Measurements from ENCODE around the gene HPCAL1.

HPCAL1 gene

DNA sequence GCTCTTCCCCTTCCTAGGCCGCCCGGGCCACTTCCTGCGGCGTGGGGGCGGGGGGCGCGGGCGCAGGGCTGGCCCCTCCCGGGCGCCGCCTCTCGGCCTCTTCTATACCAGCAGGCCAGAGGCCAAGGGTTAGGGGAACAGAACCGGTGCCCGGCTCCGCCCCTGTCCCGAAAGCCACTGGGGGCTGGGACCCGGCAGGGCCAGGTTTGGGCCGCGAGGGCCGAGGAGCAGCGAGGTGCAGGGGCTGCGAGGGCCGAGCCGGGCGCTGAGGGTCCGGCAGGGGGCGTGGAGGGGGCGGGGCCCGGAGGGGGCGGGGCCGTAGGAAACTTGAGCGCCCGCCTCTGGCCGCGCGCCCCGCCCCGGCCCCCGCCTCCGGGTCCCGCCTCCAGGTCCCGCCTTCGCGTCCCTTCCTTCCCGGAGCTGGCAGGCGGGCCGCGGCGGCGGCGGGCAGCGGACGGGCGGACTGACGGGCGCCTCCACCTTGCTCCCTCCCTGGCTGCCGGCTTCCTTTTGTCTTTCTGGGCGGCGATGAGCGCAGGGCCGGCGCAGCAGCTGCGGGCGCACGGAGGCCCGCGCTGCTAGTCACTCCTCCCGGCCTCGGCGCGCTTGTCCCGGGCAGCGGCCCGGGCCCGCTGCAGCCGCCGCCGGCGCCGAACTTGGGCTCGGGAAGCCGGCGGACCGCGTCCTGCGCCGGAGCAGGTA is at the start of gene HPCAL1:
TSS of gene HPCAL1 (plus strand) at position 426 of the 702 bp plus-strand sequence. CDS start 116,854 bp downstream, outside the sequence.
- peak; percentile 55 for DNase-seq (ENCODE audit: low read depth)
- TF ChIP-seq, protein P1, sequence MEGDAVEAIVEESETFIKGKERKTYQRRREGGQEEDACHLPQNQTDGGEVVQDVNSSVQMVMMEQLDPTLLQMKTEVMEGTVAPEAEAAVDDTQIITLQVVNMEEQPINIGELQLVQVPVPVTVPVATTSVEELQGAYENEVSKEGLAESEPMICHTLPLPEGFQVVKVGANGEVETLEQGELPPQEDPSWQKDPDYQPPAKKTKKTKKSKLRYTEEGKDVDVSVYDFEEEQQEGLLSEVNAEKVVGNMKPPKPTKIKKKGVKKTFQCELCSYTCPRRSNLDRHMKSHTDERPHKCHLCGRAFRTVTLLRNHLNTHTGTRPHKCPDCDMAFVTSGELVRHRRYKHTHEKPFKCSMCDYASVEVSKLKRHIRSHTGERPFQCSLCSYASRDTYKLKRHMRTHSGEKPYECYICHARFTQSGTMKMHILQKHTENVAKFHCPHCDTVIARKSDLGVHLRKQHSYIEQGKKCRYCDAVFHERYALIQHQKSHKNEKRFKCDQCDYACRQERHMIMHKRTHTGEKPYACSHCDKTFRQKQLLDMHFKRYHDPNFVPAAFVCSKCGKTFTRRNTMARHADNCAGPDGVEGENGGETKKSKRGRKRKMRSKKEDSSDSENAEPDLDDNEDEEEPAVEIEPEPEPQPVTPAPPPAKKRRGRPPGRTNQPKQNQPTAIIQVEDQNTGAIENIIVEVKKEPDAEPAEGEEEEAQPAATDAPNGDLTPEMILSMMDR (IDR thresholded peaks at IDR 0.05; ENCODE audit: low read depth, low read length, missing control alignments), result peak; percentile 58
- peak within 1 kb of the TSS; percentile 55 for H3K4me3 ChIP-seq (ENCODE audit: low read depth, low read length)

DNA sequence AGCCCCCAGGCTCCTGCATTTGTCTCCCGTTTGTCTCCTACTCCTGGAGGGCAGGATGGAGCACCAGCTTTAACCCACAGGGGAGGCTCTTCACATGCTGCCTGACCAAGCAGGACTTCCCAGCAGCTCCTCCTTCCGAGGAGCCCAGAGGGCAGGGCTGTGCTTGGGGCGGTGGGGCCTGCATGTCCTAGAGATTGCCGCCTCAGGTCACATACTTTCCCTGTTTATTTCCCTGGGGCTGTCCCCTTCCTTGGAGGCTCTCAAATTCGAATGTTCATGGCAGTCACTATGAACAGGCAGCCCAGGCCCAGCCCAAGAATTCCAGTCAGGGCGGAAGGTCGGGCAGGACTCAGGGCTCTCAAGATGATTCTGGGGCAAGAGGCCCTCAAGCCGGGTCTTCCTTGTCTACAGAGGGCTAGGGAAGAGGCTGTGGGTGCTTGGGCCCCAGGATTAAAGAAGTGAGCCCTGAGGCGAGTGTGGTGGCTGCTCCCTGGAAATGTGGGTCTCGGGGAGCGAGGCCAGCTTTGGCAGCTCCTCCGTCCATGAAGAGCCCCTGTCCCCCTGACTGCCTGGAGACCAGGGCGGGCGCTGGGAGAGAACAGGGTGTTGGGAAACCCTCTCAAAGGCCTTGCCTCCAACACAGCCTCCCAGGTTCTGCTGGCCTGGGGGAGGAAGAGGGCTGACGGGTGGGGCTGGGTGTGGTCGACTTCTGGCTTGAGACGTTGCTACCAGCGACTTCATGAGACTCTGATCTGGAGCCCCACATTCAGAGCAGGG is 48.9 kb upstream of the HPCAL1 start:
- no peak overlapping the region for H3K4me3 ChIP-seq (ENCODE audit: low read depth, low read length)
- no peak for DNase-seq (ENCODE audit: low read depth)
- TF ChIP-seq, protein P1 (IDR thresholded peaks at IDR 0.05; ENCODE audit: low read depth, low read length, missing control alignments), result no peak

DNA sequence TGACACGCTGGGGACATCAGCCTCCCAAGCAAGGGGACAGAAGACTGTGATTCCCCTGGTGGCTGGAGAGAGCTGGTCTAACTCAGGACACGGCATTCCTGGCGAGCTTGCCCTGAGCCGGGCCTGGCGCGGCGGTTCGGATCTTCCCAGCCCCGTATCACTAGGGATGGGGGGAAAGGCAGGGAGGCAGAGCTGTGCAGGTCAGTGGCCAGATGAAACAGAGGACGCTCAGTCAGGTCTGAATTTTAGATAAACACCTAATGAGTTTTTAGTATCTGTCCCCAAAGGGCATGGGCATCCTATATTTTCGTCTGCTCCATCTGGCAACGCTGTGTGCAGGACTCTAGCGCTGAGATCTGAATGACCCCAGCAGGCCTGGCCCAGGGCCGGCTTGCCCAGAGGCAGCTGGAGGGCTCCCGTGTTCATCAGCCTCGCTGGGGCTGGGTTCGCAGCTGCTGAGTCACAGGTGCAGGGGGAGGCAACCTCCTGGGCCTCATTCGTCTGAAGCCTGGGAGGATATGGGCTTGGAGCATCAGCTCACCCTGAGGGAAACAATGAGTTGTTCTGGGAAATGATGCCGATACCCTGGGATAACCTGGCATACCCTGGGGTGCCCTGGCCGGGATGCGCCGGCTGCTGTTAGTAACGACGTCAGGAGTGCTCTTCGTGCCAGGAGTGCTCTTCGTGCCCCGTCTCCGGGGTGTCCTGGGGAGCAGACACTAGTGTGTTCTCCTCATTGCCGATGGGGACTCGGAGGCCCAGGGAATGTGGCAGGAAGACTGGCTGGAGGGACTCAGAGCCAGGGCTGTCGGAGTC is 48.1 kb upstream of the HPCAL1 start:
- H3K4me3 ChIP-seq (ENCODE audit: low read depth, low read length), result no peak overlapping the region
- TF ChIP-seq, protein P1 (IDR thresholded peaks at IDR 0.05; ENCODE audit: low read depth, low read length, missing control alignments), result no peak
- DNase-seq (ENCODE audit: low read depth), result no peak

DNA sequence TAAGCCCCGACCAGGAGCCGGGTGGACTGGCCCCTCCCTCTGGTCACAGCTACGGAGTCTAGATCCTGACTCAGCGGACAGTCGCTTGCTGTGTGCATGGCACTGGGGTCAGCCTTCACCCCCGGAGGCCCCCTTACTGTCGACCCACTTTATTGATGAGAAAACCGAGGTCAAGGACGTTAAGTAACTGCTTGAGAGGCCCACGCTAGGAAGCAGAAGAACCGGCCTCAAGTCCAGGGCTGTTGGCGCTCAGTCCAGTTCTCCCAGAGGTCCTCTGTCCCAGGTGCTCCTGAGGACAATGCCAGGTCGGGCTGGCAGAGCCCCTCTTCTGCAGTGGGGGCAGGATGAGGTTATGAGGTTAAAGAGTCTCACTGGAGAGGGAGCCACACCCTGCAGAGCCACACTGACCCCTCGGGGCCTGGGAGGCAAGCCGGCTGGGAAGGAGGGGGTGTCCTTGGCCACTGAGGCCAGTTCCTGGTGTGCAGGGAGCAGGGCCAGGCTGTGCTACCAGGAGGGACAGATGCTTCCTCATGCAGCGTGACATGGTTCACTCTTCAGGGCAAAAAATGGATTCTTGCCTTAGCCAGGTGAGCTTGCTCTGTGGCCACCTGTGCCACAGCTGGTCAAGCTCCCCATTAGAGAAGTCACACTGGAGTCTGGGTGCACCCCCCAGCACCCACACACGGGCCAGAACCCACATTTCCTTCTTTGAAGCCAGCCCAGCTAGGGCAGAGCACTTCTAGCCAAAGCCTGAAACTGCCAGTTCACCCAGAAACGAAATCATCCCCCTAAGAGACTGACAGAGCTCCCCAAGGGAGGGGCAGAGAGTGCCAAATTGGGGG is 47.3 kb upstream of the HPCAL1 start:
- TF ChIP-seq, protein P1 (IDR thresholded peaks at IDR 0.05; ENCODE audit: low read depth, low read length, missing control alignments), result no peak
- DNase-seq (ENCODE audit: low read depth), result no peak

GRCh38 chr2:10256031-10256514 is 46.6 kb upstream of the HPCAL1 start:
- no peak overlapping the region for H3K4me3 ChIP-seq (ENCODE audit: low read depth, low read length)
- TF ChIP-seq, protein P1 (IDR thresholded peaks at IDR 0.05; ENCODE audit: low read depth, low read length, missing control alignments), result no peak
- no peak for DNase-seq (ENCODE audit: low read depth)

More for the DNA sequence above, 47.3 kb upstream of the HPCAL1 start:
- H3K4me3 ChIP-seq (ENCODE audit: low read depth, low read length), result no peak overlapping the region

GRCh38 chr2:10256515-10257031 is 46.1 kb upstream of the HPCAL1 start:
- no peak for DNase-seq (ENCODE audit: low read depth)
- H3K4me3 ChIP-seq (ENCODE audit: low read depth, low read length), result no peak overlapping the region
- TF ChIP-seq, protein P1 (IDR thresholded peaks at IDR 0.05; ENCODE audit: low read depth, low read length, missing control alignments), result no peak

Measured in GM12864 (cell line).